K562 (cell line): ENCODE data around the gene FAM50A. TPM values are rescaled to one million over a fixed set of nuclear protein-coding genes. Genes with fewer than 3 reads are reported as not detected.

Experiments used
- ATAC-seq: fragments of 200-7000 bp; cut with Tn5 transposase; 3 replicates; pipeline ENCODE4 v1.9.1; 2020; ENCODE audit warnings: moderate library complexity
- BruUV-seq: library from RNA; stranded (reverse); fragments of 400-500 nt; replicated peaks from 2 replicates; lab custom pipeline; 2021; lab: Mats Ljungman, UMichigan
- CTCF ChIA-PET: fragments of 300-600 bp; formaldehyde crosslinking; extraction: SDS; loops from one replicate; lab custom pipeline; 2021; ENCODE audit warnings: low intra/inter-chr PET ratio; lab: Yijun Ruan, JAX
- POLR2A ChIA-PET: fragments of 300-600, 350-650 bp; sonication (Branson Sonifier 250); formaldehyde crosslinking; extraction: SDS; loops from one replicate; lab custom pipeline; 2021; ENCODE audit warnings: antibody characterized with exemption, inconsistent platforms; lab: Yijun Ruan, JAX
- DNase-seq, 4 experiments: peaks; one replicate each; pipeline versions ENCODE4 v3.0.0 to v3.0.0-alpha.2; 2011 to 2018; ENCODE audit warnings: low spot score in 3 of 4, mixed read lengths in 3 of 4; ENCODE audit errors: extremely low read depth in 1 of 4
- FAIRE-seq: peaks from 2 replicates; lab custom pipeline; 2011; peaks lifted over from hg19 to GRCh38; lab: Jason Lieb, UNC
- H2AFZ ChIP-seq: 2 replicates; pipeline ENCODE4 v1.6.0; 2011; ENCODE audit warnings: low read depth, low read length, control low read depth, inconsistent platforms
- H3K27ac ChIP-seq: fragments of 200-600 bp; 3 replicates; pipeline ENCODE4 v1.8.0; 2011; ENCODE audit warnings: low read depth, mild to moderate bottlenecking, control low read depth, inconsistent platforms, low read length, moderate library complexity, mixed read lengths; ENCODE audit errors: extremely low read depth
- H3K27me3 ChIP-seq, 2 experiments: fragments of 300-600 bp in 1 of 2; 2 replicates in 1 of 2; 3 replicates in 1 of 2; pipeline versions ENCODE4 v1.6.0 to v1.8.0; 2011; ENCODE audit warnings: inconsistent platforms in 2 of 2, low read length in 2 of 2, mild to moderate bottlenecking in 1 of 2, mixed read lengths in 1 of 2, moderate library complexity in 1 of 2; ENCODE audit not compliant: control insufficient read depth in 2 of 2, insufficient read depth in 2 of 2
- H3K36me3 ChIP-seq: fragments of 300-600 bp; 3 replicates; pipeline ENCODE4 v1.8.0; 2011; ENCODE audit warnings: mild to moderate bottlenecking, low read length, inconsistent platforms; ENCODE audit not compliant: control insufficient read depth, insufficient read depth
- H3K4me1 ChIP-seq, 2 experiments: fragments of 200-600 bp in 1 of 2; replicated peaks in 1 of 2; 2 replicates in 1 of 2; 3 replicates in 1 of 2; pipeline versions ENCODE4 v1.5.1 to v1.8.0; 2011; ENCODE audit warnings: inconsistent platforms in 2 of 2, low read length in 2 of 2, mild to moderate bottlenecking in 1 of 2, mixed read lengths in 1 of 2, moderate library complexity in 1 of 2; ENCODE audit not compliant: control insufficient read depth in 2 of 2, insufficient read depth in 2 of 2
- H3K4me2 ChIP-seq: 2 replicates; pipeline ENCODE4 v1.6.1; 2011; ENCODE audit warnings: low read length, control low read depth, inconsistent platforms, mixed read lengths; ENCODE audit not compliant: insufficient read depth
- H3K4me3 ChIP-seq: fragments of 200-600 bp; sonication (generic), shearing (Covaris generic); 2 replicates; pipeline ENCODE4 v1.5.1; 2016; ENCODE audit warnings: control low read depth, inconsistent platforms
- H3K79me2 ChIP-seq: fragments of 200-600 bp; 3 replicates; pipeline ENCODE4 v1.8.0; 2011; ENCODE audit warnings: low read length, inconsistent platforms; ENCODE audit not compliant: control insufficient read depth, insufficient read depth
- H3K9ac ChIP-seq, 2 experiments: 2 replicates each; pipeline versions ENCODE4 v1.6.0 to v1.6.1; 2011; ENCODE audit warnings: low read depth in 2 of 2, low read length in 2 of 2, control low read depth in 1 of 2, inconsistent platforms in 1 of 2, mild to moderate bottlenecking in 1 of 2, mixed read lengths in 1 of 2; ENCODE audit not compliant: insufficient read depth in 1 of 2
- H3K9me1 ChIP-seq: one replicate; pipeline ENCODE4 v1.6.0; 2011; ENCODE audit warnings: inconsistent platforms, mild to moderate bottlenecking, low read length, moderate library complexity; ENCODE audit not compliant: control insufficient read depth, insufficient read depth
- H3K9me3 ChIP-seq: replicated peaks from 2 replicates; pipeline ENCODE4 v1.5.1; 2011; ENCODE audit warnings: low read depth, low read length, inconsistent platforms; ENCODE audit not compliant: control insufficient read depth, insufficient read depth
- H4K20me1 ChIP-seq: replicated peaks from 2 replicates; pipeline ENCODE4 v1.6.1; 2011; ENCODE audit warnings: low read length, inconsistent platforms, mixed read lengths; ENCODE audit not compliant: control insufficient read depth, insufficient read depth
- GABPA ChIP-seq: fragments of 200-800 bp; sonication (Bioruptor generic); conservative IDR thresholded peaks from 2 replicates; pipeline ENCODE4 v1.6.1; 2016; ENCODE audit warnings: low read depth, missing genetic modification characterization, missing compliant biosample characterization
- GTF2E2 ChIP-seq: fragments of 200-800 bp; sonication (Bioruptor generic); IDR thresholded peaks from 2 replicates; pipeline ENCODE4 v1.6.1; 2016; ENCODE audit warnings: missing genetic modification characterization, missing compliant biosample characterization
- MTF1 ChIP-seq: fragments of 250-450 bp; sonication (Bioruptor Pico); IDR thresholded peaks from 2 replicates; pipeline ENCODE4 v1.9.0; 2021; ENCODE audit warnings: moderate library complexity, mild to moderate bottlenecking, inconsistent platforms, borderline replicate concordance
- RBFOX2 ChIP-seq: fragments of 200-400 bp; formaldehyde crosslinking; IDR thresholded peaks from 2 replicates; pipeline ENCODE4 v1.6.1; 2017; ENCODE audit warnings: low read depth, mild to moderate bottlenecking, low read length, moderate library complexity
- TCF15 ChIP-seq: fragments of 250-450 bp; sonication (Bioruptor Pico); IDR thresholded peaks from 2 replicates; pipeline ENCODE4 v1.8.0; 2022; ENCODE audit warnings: moderate library complexity, mild to moderate bottlenecking, inconsistent platforms
- WGBS: fragments of 100-300 bp; shearing (Covaris generic); methylation state at CpG from one replicate; pipeline ENCODE4 v1.1.6; 2016; ENCODE audit warnings: low coverage, mixed read lengths; ENCODE audit not compliant: insufficient coverage; ENCODE audit errors: missing lambda C conversion rate; 5-methylcytosine and 5-hydroxymethylcytosine counted together
- in situ Hi-C: fragments of 300-500 bp; cut with MboI; formaldehyde crosslinking; loops from 4 replicates; pipeline ENCODE4 v1.15.0; 2018; ENCODE audit warnings: inconsistent platforms, mixed read lengths
- intact Hi-C: fragments of 100-400 bp; cut with micrococcal nuclease; formaldehyde crosslinking; loops from 2 replicates; pipeline ENCODE4 v1.14.2; 2022
- polyA plus RNA-seq, 8 experiments: library from polyadenylated mRNA; depleted of rRNA in 4 of 8; stranded (reverse) in 5 of 8; unstranded in 3 of 8; fragments of >200 nt; fragmentation: Nextera tagmentation in 2 of 8; fragmentation: Illumina TruSeq in 1 of 8; extraction: Ambion mirVana in 2 of 8; extraction: Trizol in 1 of 8; gene quantifications; 2 replicates each; pipeline versions ENCODE4 v1.2.1 to v1.2.3, GENCODE V29; 2011 to 2014; ENCODE audit warnings: inconsistent platforms in 1 of 8, missing spikeins in 1 of 8
- total RNA-seq, 7 experiments: library from RNA; depleted of rRNA in 6 of 7; stranded (reverse); fragments of >200 nt in 6 of 7; fragmentation: Illumina TruSeq in 2 of 7; extraction: Trizol in 2 of 7; gene quantifications; 2 replicates each; pipeline versions ENCODE4 v1.2.1 to v1.2.3, GENCODE V29; 2011 to 2021; ENCODE audit warnings: low replicate concordance in 1 of 7

The FAM50A gene
- total and polyA plus RNA-seq, 9 of the 15 experiments (the other 6 are each of a cell fraction or from before 2014, with no cell fraction given), result 4.4 to 114 (median 67.3) TPM

- H3K4me1 ChIP-seq, result peaks cover 0 to 9% of the 10 kb centered on the region in 2 experiments; a peak in 1 of 5 replicates
- no peak overlapping the region for H3K9ac ChIP-seq
- in situ Hi-C loops (no loop called here), intact Hi-C loops (no loop called here)
- H3K9me1 ChIP-seq, result no peaks in the 10 kb centered on the region
- WGBS, result 93% methylated on average over 10 of the region's 21 CpGs
- H3K79me2 ChIP-seq, result no peaks in the 10 kb centered on the region
- H4K20me1 ChIP-seq, result no peaks in the 10 kb centered on the region
- no peak overlapping the region for H3K27ac ChIP-seq
- POLR2A ChIA-PET, result interaction anchor here (1.9 kb wide), 1 partner anchor 11 kb away, joined by 4 read pairs; the partner anchor contains the start of gene LAGE3
- no peak for FAIRE-seq
- no peak for DNase-seq
- H3K36me3 ChIP-seq, result peaks cover 84% of the 10 kb centered on the region; the same call in 2 of the 3 replicates
- H3K27me3 ChIP-seq, result no peaks in the 10 kb centered on the region
- TF ChIP-seq RBFOX2 (peak; percentile 42; the same call in 1 of the 2 replicates), GTF2E2 (tag) (no peak)
- no peak overlapping the region for H3K4me3 ChIP-seq
- no peak overlapping the region for H2AFZ ChIP-seq
- no peaks in the 10 kb centered on the region for H3K9me3 ChIP-seq
- H3K4me2 ChIP-seq, result no peak overlapping the region
- no peak for ATAC-seq
- CTCF ChIA-PET, result no interaction called here
- no TSS peak for BruUV-seq
Observed at GRCh38 chrX:154467556-154467955, 23.6 kb downstream of the FAM50A start.

- no peak for TF ChIP-seq GABPA (tag)
- TF ChIP-seq TCF15 (CRISPR knock-in tag), result no peak
- no peak for TF ChIP-seq MTF1 (CRISPR knock-in tag)
- TF ChIP-seq, all 486 proteins: peak for 0
- Histone ChIP-seq H3K4me2 (no peak overlapping the region), H3K27ac (no peak overlapping the region), H2AFZ (no peak overlapping the region), H3K9ac (no peak overlapping the region), H3K9me3 (no peaks in the 10 kb centered on the region), H3K9me1 (no peaks in the 10 kb centered on the region), H3K4me1 (peaks cover 0 to 13% of the 10 kb centered on the region in 2 experiments; a peak in 2 of 5 replicates), H3K36me3 (peaks cover 83% of the 10 kb centered on the region; the same call in 2 of the 3 replicates), H3K4me3 (no peak overlapping the region), H4K20me1 (no peaks in the 10 kb centered on the region), H3K79me2 (no peaks in the 10 kb centered on the region), H3K27me3 (no peaks in the 10 kb centered on the region)
- DNase-seq (no peak), FAIRE-seq (no peak), ATAC-seq (no peak)
- BruUV-seq, result no TSS peak
- WGBS, result 96% methylated on average over 11 of the region's 23 CpGs
- POLR2A ChIA-PET, result interaction anchor here (1.9 kb wide), 1 partner anchor 10 kb away, joined by 4 read pairs; the partner anchor contains the start of gene LAGE3
- in situ Hi-C loops, result no loop called here
- intact Hi-C loops, result no loop called here
- CTCF ChIA-PET, result no interaction called here
Observed at GRCh38 chrX:154468217-154468616, 24.3 kb downstream of the FAM50A start.
